ENCODE results near the gene MYLK. TPM values are rescaled to one million over a fixed set of nuclear protein-coding genes. Genes with fewer than 3 reads are reported as not detected.

The MYLK gene
- total and polyA plus RNA-seq, 11 donors: 3.2 to 20.7 (median 12.4) TPM

DNA sequence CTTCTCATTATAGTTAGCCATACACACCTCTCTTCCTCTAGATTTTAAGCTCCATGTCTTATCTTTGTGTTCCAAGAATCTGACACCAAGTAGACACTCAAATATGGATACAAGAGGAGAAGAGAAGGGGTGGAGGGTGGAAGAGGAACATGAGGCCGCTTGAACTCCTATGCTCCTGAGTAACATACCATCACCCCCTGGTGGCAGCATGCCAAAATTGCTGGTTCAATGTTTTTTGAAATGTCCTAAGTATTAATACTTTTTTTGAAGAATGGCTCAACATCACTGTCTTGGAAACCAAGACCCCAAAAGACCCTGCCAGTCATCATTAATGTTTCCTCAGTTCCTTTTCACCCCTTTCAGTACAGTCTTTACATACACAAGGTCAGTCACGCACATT is 227.4 kb downstream of the MYLK start:
- Histone ChIP-seq H3K36me3 (peaks cover 0 to 6% (median 0%) of the 10 kb centered on the region in 9 donors), H3K9me3 (no peaks in the 10 kb centered on the region), H3K27me3 (no peaks in the 10 kb centered on the region), H3K4me1 (peaks cover 31 to 81% (median 58%) of the 10 kb centered on the region in 12 donors), H3K27ac (peak overlapping the region in 1 of 12 donors; percentile 84), H3K4me3 (no peak overlapping the region)
- intact Hi-C loops (cut with DNase I): loop anchor here in 2 of 10 donors (5.0 to 10.0 kb wide), 2 partner anchors 41 to 48 kb away; no protein-coding TSS in a partner anchor
- TF ChIP-seq, protein P1, sequence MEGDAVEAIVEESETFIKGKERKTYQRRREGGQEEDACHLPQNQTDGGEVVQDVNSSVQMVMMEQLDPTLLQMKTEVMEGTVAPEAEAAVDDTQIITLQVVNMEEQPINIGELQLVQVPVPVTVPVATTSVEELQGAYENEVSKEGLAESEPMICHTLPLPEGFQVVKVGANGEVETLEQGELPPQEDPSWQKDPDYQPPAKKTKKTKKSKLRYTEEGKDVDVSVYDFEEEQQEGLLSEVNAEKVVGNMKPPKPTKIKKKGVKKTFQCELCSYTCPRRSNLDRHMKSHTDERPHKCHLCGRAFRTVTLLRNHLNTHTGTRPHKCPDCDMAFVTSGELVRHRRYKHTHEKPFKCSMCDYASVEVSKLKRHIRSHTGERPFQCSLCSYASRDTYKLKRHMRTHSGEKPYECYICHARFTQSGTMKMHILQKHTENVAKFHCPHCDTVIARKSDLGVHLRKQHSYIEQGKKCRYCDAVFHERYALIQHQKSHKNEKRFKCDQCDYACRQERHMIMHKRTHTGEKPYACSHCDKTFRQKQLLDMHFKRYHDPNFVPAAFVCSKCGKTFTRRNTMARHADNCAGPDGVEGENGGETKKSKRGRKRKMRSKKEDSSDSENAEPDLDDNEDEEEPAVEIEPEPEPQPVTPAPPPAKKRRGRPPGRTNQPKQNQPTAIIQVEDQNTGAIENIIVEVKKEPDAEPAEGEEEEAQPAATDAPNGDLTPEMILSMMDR (IDR thresholded peaks at IDR 0.05): peak in 1 of 12 donors; percentile 17
- no peak for TF ChIP-seq POLR2A (IDR thresholded peaks at IDR 0.05)
- DNase-seq: no peak
- WGBS, 4 donors: 86 to 93% (median 88%) methylated on average over 2 of the region's 2 CpGs
- ATAC-seq: no peak

DNA sequence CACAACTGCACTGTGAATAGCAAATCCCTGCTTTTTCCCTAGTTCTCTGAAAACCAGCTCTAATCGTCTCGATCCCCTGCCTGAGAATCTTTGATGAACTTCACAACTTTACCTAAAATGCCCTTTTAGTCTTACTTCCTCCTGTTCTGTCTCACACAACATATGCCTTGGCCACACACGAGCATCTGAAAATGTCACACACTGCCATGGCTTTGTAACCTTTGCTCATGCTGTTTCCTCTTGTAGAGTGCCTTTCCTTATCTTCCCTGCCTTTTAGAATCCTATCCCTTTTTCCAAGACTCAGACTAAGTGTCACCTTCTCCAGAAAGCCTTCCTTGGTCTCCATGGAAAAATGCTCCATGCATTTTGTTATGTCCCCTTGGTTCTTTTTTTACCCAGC is 227.9 kb downstream of the MYLK start:
- Histone ChIP-seq H3K27me3 (no peaks in the 10 kb centered on the region), H3K4me3 (no peak overlapping the region), H3K9me3 (no peaks in the 10 kb centered on the region), H3K27ac (peak overlapping the region in 1 of 12 donors; percentile 84), H3K4me1 (peaks cover 28 to 77% (median 53%) of the 10 kb centered on the region in 12 donors), H3K36me3 (peaks cover 0 to 6% (median 0%) of the 10 kb centered on the region in 9 donors)
- DNase-seq (no peak), ATAC-seq (no peak)
- intact Hi-C loops (cut with DNase I): loop anchor here in 2 of 10 donors (5.0 to 10.0 kb wide), 2 partner anchors 41 to 49 kb away; no protein-coding TSS in a partner anchor
- TF ChIP-seq POLR2A (IDR thresholded peaks at IDR 0.05): no peak
- TF ChIP-seq, protein P1 (IDR thresholded peaks at IDR 0.05): no peak
- WGBS, 4 donors: 80 to 88% (median 84%) methylated on average over 3 of the region's 3 CpGs

DNA sequence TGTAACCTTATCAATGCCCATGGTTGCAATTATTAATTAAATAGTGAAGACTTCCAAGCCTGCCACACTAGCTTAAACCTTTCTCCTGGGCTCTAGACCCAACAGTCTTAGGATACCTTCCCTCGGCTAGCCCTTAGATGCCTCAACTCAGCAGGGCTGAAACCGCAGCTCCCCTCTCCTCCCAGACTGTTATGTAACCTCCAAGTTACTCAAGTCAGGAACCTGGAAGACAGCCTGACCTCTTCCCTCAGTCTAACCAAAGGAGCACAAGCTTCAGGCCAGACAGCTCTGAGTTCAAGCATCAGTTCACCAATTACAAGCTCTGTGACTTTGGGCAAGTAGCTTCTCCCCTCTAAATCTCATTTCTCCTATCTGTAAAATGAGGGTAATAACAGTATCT is 228.7 kb downstream of the MYLK start:
- Histone ChIP-seq H3K27ac (peak overlapping the region in 1 of 12 donors; percentile 84), H3K36me3 (peaks cover 0 to 6% (median 0%) of the 10 kb centered on the region in 9 donors), H3K9me3 (no peaks in the 10 kb centered on the region), H3K4me1 (peaks cover 26 to 69% (median 45%) of the 10 kb centered on the region in 12 donors), H3K4me3 (no peak overlapping the region), H3K27me3 (no peaks in the 10 kb centered on the region)
- TF ChIP-seq POLR2A (IDR thresholded peaks at IDR 0.05): no peak
- TF ChIP-seq, protein P1 (IDR thresholded peaks at IDR 0.05): no peak
- intact Hi-C loops (cut with DNase I): loop anchor here in 2 of 10 donors (5.0 to 10.0 kb wide), 2 partner anchors 42 to 49 kb away; no protein-coding TSS in a partner anchor
- WGBS, 4 donors: 88 to 97% (median 97%) methylated on average over 2 of the region's 2 CpGs
- DNase-seq: no peak
- ATAC-seq: no peak

DNA sequence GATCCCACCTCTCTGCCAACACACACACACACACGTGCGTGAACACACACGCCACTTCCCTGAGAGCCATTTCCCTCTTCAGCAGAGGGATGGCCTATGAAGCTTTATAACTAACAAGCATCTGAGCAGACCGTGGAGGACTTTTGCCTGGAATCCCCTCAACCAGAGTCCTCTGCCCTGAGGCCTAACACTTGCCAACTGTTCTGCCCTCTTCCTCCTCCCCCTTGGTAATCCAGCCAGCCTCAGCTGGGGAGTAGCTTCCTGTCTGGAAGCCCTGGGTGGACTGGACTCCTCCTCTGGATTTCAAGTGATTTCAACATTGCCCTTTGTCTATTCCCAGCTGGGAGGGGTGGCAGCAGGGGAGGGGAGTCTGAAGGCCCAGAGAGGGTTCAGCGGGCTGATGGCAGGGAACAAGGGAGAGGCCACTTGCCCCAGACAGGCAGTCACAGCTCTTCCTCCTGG is 230.9 kb downstream of the MYLK start:
- intact Hi-C loops (cut with DNase I): loop anchor here in 7 of 10 donors (1.0 to 10.0 kb wide), 11 partner anchors 44 to 324 kb away; no protein-coding TSS in a partner anchor
- H3K36me3 ChIP-seq: peaks cover 0 to 10% (median 0%) of the 10 kb centered on the region in 9 donors
- ATAC-seq (peak; percentile 19 to 77 (median 70)), DNase-seq (peak in 4 of 5 donors; percentile 37 to 74 (median 52))
- H3K27ac ChIP-seq: peak overlapping the region; percentile 38 to 84 (median 59)
- no peak overlapping the region for H3K4me3 ChIP-seq
- TF ChIP-seq, protein P1 (IDR thresholded peaks at IDR 0.05): no peak
- TF ChIP-seq POLR2A (IDR thresholded peaks at IDR 0.05): no peak
- peaks cover 7 to 47% (median 24%) of the 10 kb centered on the region in 12 donors for H3K4me1 ChIP-seq
- no peaks in the 10 kb centered on the region for H3K9me3 ChIP-seq
- WGBS, 4 donors: 33 to 53% (median 44%) methylated on average over 5 of the region's 5 CpGs
- H3K27me3 ChIP-seq: no peaks in the 10 kb centered on the region
